HepG2 (cell line): Measurements from ENCODE around the gene TTC28. TPM values are rescaled to one million over a fixed set of nuclear protein-coding genes. Genes with fewer than 3 reads are reported as not detected.

ENCODE experiments used
- ATAC-seq: fragments of 200-7000 bp; cut with Tn5 transposase; 3 replicates; pipeline ENCODE4 v1.9.1; 2020; ENCODE audit warnings: mild to moderate bottlenecking, moderate library complexity
- BruUV-seq: library from RNA; stranded (reverse); fragments of 400-500 nt; replicated peaks from 2 replicates; lab custom pipeline; 2021; lab: Mats Ljungman, UMichigan
- CTCF ChIA-PET: fragments of 300-600 bp; formaldehyde crosslinking; extraction: SDS; loops from one replicate; lab custom pipeline; 2021; ENCODE audit warnings: low total read pairs, inconsistent platforms, low intra/inter-chr PET ratio; lab: Yijun Ruan, JAX
- POLR2A ChIA-PET: fragments of 350-600 bp; sonication (Branson Sonifier 250); formaldehyde crosslinking; loops from one replicate; lab custom pipeline; 2020; ENCODE audit warnings: antibody characterized with exemption, inconsistent platforms; lab: Yijun Ruan, JAX
- DNase-seq: peaks from one replicate; pipeline ENCODE4 v3.0.0-alpha.2; 2015; ENCODE audit warnings: low spot score
- FAIRE-seq: peaks from 3 replicates; lab custom pipeline; 2011; peaks lifted over from hg19 to GRCh38; lab: Jason Lieb, UNC
- H2AFZ ChIP-seq: one replicate; pipeline ENCODE4 v1.6.1; 2011; ENCODE audit warnings: low read length, inconsistent platforms
- H3K27ac ChIP-seq: fragments of 300-600 bp; 3 replicates; pipeline ENCODE4 v1.8.0; 2011; ENCODE audit warnings: mixed run types, mild to moderate bottlenecking, mixed read lengths, low read length, inconsistent platforms; ENCODE audit not compliant: insufficient read depth; ENCODE audit errors: extremely low read length
- H3K27me3 ChIP-seq, 2 experiments: fragments of 200-600 bp in 1 of 2; 2 replicates in 1 of 2; 3 replicates in 1 of 2; pipeline versions ENCODE4 v1.6.0 to v1.8.0; 2011; ENCODE audit warnings: low read length in 2 of 2, mild to moderate bottlenecking in 2 of 2, moderate library complexity in 2 of 2, inconsistent platforms in 1 of 2; ENCODE audit not compliant: insufficient read depth in 2 of 2, control insufficient read depth in 1 of 2
- H3K36me3 ChIP-seq, 2 experiments: fragments of 200-600 bp in 1 of 2; replicated peaks in 1 of 2; 2 replicates in 1 of 2; 3 replicates in 1 of 2; pipeline versions ENCODE4 v1.5.1 to v1.8.0; 2011; ENCODE audit warnings: low read length in 2 of 2, inconsistent platforms in 1 of 2; ENCODE audit not compliant: insufficient read depth in 2 of 2, control insufficient read depth in 1 of 2
- H3K4me1 ChIP-seq: 2 replicates; pipeline ENCODE4 v1.5.1; 2012; ENCODE audit warnings: low read length, inconsistent platforms; ENCODE audit not compliant: insufficient read depth
- H3K4me2 ChIP-seq: 2 replicates; pipeline ENCODE4 v1.6.0; 2011; ENCODE audit warnings: low read depth, low read length, inconsistent platforms
- H3K4me3 ChIP-seq, 3 experiments: fragments of 200-600 bp in 1 of 3; sonication (generic), shearing (Covaris generic) in 1 of 3; replicated peaks in 1 of 3; 2 replicates each; pipeline ENCODE4 v1.5.1; 2011 to 2016; ENCODE audit warnings: low read length in 3 of 3, inconsistent platforms in 2 of 3, low read depth in 2 of 3, mild to moderate bottlenecking in 2 of 3, control low read depth in 1 of 3, mixed read lengths in 1 of 3; ENCODE audit not compliant: insufficient read depth in 1 of 3
- H3K79me2 ChIP-seq: one replicate; pipeline ENCODE4 v1.6.1; 2011; ENCODE audit warnings: low read length, inconsistent platforms; ENCODE audit not compliant: insufficient read depth
- H3K9ac ChIP-seq: 2 replicates; pipeline ENCODE4 v1.6.0; 2011; ENCODE audit warnings: mild to moderate bottlenecking, low read depth, low read length, inconsistent platforms; ENCODE audit not compliant: insufficient read depth
- H3K9me3 ChIP-seq: 2 replicates; pipeline ENCODE4 v1.5.1; 2012; ENCODE audit warnings: mild to moderate bottlenecking, low read length
- H4K20me1 ChIP-seq: 2 replicates; pipeline ENCODE4 v1.6.0; 2011; ENCODE audit warnings: inconsistent platforms, mild to moderate bottlenecking, low read length, moderate library complexity; ENCODE audit not compliant: insufficient read depth
- AGO1 ChIP-seq: fragments of 200-400 bp; formaldehyde crosslinking; IDR thresholded peaks from 2 replicates; pipeline ENCODE4 v1.6.1; 2017; ENCODE audit warnings: mild to moderate bottlenecking, low read depth, low read length, moderate library complexity; ENCODE audit not compliant: poor library complexity, severe bottlenecking
- AHDC1 ChIP-seq: sonication (generic); formaldehyde crosslinking; IDR thresholded peaks from 2 replicates; pipeline ENCODE4 v1.5.1; 2020; ENCODE audit warnings: mild to moderate bottlenecking, missing genetic modification reagents, borderline replicate concordance
- CHD4 ChIP-seq: fragments of 200-600 bp; sonication (generic); IDR thresholded peaks from 2 replicates; pipeline ENCODE4 v1.7.0; 2017; ENCODE audit warnings: mild to moderate bottlenecking, low read length, borderline replicate concordance
- MBD4 ChIP-seq: IDR thresholded peaks from 2 replicates; pipeline ENCODE4 v1.6.1; 2012; ENCODE audit warnings: low read length, inconsistent platforms, borderline replicate concordance
- NFYC ChIP-seq: IDR thresholded peaks from 2 replicates; pipeline ENCODE4 v1.6.1; 2016; ENCODE audit warnings: missing genetic modification reagents, missing compliant biosample characterization
- NR2F1 ChIP-seq, 2 experiments: fragments of 450-650 bp in 1 of 2; formaldehyde crosslinking in 1 of 2; IDR thresholded peaks; 2 replicates each; pipeline versions ENCODE4 v1.5.0 to v1.6.1; 2016 to 2020; ENCODE audit warnings: mild to moderate bottlenecking in 1 of 2, missing compliant biosample characterization in 1 of 2, missing genetic modification reagents in 1 of 2, moderate library complexity in 1 of 2
- PPARG ChIP-seq: conservative IDR thresholded peaks from 2 replicates; pipeline ENCODE4 v1.6.1; 2016; ENCODE audit warnings: missing biosample characterization, missing genetic modification reagents
- SOX5 ChIP-seq: IDR thresholded peaks from 2 replicates; pipeline ENCODE4 v1.6.1; 2016; ENCODE audit warnings: borderline replicate concordance
- STAT5B ChIP-seq: sonication (generic); formaldehyde crosslinking; IDR thresholded peaks from 2 replicates; pipeline ENCODE4 v1.4.0; 2020; ENCODE audit warnings: missing genetic modification reagents
- XRCC5 ChIP-seq: fragments of 200-400 bp; formaldehyde crosslinking; optimal IDR thresholded peaks from 2 replicates; pipeline ENCODE3; 2017; ENCODE audit warnings: mild to moderate bottlenecking, low read length
- ZBTB20 ChIP-seq: sonication (generic); formaldehyde crosslinking; IDR thresholded peaks from 2 replicates; pipeline ENCODE4 v1.8.1; 2023; ENCODE audit warnings: missing genetic modification reagents, low read depth, mild to moderate bottlenecking, borderline replicate concordance
- ZBTB39 ChIP-seq: sonication (generic); formaldehyde crosslinking; IDR thresholded peaks from 2 replicates; pipeline ENCODE4 v1.5.0; 2020; ENCODE audit warnings: missing genetic modification reagents
- ZEB1 ChIP-seq: IDR thresholded peaks from 2 replicates; pipeline ENCODE4 v1.6.1; 2012; ENCODE audit warnings: mild to moderate bottlenecking, low read depth, inconsistent platforms; ENCODE audit not compliant: insufficient replicate concordance
- ZNF12 ChIP-seq: sonication (generic); formaldehyde crosslinking; IDR thresholded peaks from 2 replicates; pipeline ENCODE4 v1.5.0; 2020; ENCODE audit warnings: missing genetic modification reagents
- ZNF451 ChIP-seq: sonication (generic); formaldehyde crosslinking; IDR thresholded peaks from 2 replicates; pipeline ENCODE4 v1.5.0; 2020; ENCODE audit warnings: mild to moderate bottlenecking, missing genetic modification reagents
- ZNF83 ChIP-seq: sonication (generic); formaldehyde crosslinking; IDR thresholded peaks from 2 replicates; pipeline ENCODE4 v1.4.0; 2020; ENCODE audit warnings: missing genetic modification reagents, mild to moderate bottlenecking, borderline replicate concordance
- WGBS: methylation state at CpG from one replicate; pipeline ENCODE4 v1.1.6; 2017; ENCODE audit warnings: low lambda C conversion rate; 5-methylcytosine and 5-hydroxymethylcytosine counted together
- in situ Hi-C: cut with HindIII; loops from 2 replicates; pipeline ENCODE4 v1.10.0; 2017; ENCODE audit warnings: low pct_unique_long_range_greater_than_20kb; ENCODE audit not compliant: extremely low pct_ligation_motif_present
- intact Hi-C: fragments of 100-400 bp; cut with micrococcal nuclease; formaldehyde crosslinking; loops from one replicate; pipeline ENCODE4 v1.10.0; 2022; ENCODE audit not compliant: unreplicated experiment
- polyA plus RNA-seq, 8 experiments: library from polyadenylated mRNA; depleted of rRNA in 3 of 8; stranded (reverse) in 7 of 8; unstranded in 1 of 8; fragments of >200 nt; fragmentation: Illumina TruSeq in 4 of 8; extraction: Trizol in 4 of 8; gene quantifications; 2 replicates each; pipeline versions ENCODE4 v1.2.1 to v1.2.3, GENCODE V29; 2011 to 2016; ENCODE audit warnings: low read depth in 4 of 8, missing spikeins in 1 of 8, mixed read lengths in 1 of 8; ENCODE audit not compliant: insufficient read depth in 1 of 8
- total RNA-seq, 5 experiments: library from RNA; depleted of rRNA; stranded (reverse); fragments of >200 nt; fragmentation: Illumina TruSeq; extraction: Trizol; gene quantifications; 2 replicates each; pipeline ENCODE4 v1.2.3, GENCODE V29; 2016; ENCODE audit warnings: low read depth in 1 of 5

TTC28 gene
- total and polyA plus RNA-seq, 2 of the 13 experiments (the other 11 are each of a cell fraction or from before 2014, with no cell fraction given), result 4.2 to 13.1 TPM

- TF ChIP-seq AHDC1 (CRISPR knock-in tag), result peak; percentile 78
- TF ChIP-seq ZBTB20 (CRISPR knock-in tag), result peak; percentile 57; the same call in 1 of the 2 replicates
- 0 out of 2 replicates have a peak, but pooled peaks have one; percentile 11 for TF ChIP-seq SOX5 (CRISPR knock-in tag)
- 0 out of 2 replicates have a peak, but pooled peaks have one; percentile 47 for TF ChIP-seq CHD4
- peak; percentile 67 to 79 for TF ChIP-seq NR2F1 (CRISPR knock-in tag; IDR thresholded peaks at IDR 0.05)
These were observed 112.6 kb downstream of the TTC28 start (continued) for GRCh38 chr22:28566920-28567499.

- DNase-seq (no peak), ATAC-seq (no peak), FAIRE-seq (no peak)
- H4K20me1 ChIP-seq, result no peaks in the 10 kb centered on the region
- H3K4me2 ChIP-seq, result no peak overlapping the region
- H3K4me3 ChIP-seq, result no peak overlapping the region
- POLR2A ChIA-PET, result no interaction called here
- 96% methylated on average over 2 of the region's 2 CpGs for WGBS
- H3K27ac ChIP-seq, result no peak overlapping the region
- H2AFZ ChIP-seq, result no peak overlapping the region
- H3K4me1 ChIP-seq, result peaks cover 18% of the 10 kb centered on the region
- H3K27me3 ChIP-seq, result no peaks in the 10 kb centered on the region
- CTCF ChIA-PET, result no interaction called here
- in situ Hi-C loops, result no loop called here
- no peaks in the 10 kb centered on the region for H3K36me3 ChIP-seq
- H3K79me2 ChIP-seq, result peaks cover 2% of the 10 kb centered on the region
- H3K9ac ChIP-seq, result no peak overlapping the region
- intact Hi-C loops, result no loop called here
- no peaks in the 10 kb centered on the region for H3K9me3 ChIP-seq
- no TSS peak for BruUV-seq
- no peak for TF ChIP-seq MBD4
- TF ChIP-seq ZNF83 (CRISPR knock-in tag), result no peak
- no peak for TF ChIP-seq XRCC5
- no peak for TF ChIP-seq STAT5B
- no peak for TF ChIP-seq ZNF451 (CRISPR knock-in tag)
- TF ChIP-seq ZNF12 (CRISPR knock-in tag), result no peak
- no peak for TF ChIP-seq AGO1
- no peak for TF ChIP-seq ZBTB39 (CRISPR knock-in tag)
- no peak for TF ChIP-seq PPARG (CRISPR knock-in tag)
- no peak for TF ChIP-seq NFYC (CRISPR knock-in tag)
- no peak for TF ChIP-seq ZEB1
These were observed 116.0 kb downstream of the TTC28 start for GRCh38 chr22:28563636-28564035.
